PFSK-1 (cell line): Measurements from ENCODE around the gene MRPL18.

Experiments
- POLR2AphosphoS5 ChIP-seq: IDR thresholded peaks from 2 replicates; pipeline ENCODE4 v1.6.1; 2012; ENCODE audit warnings: low read depth, mild to moderate bottlenecking, control low read depth, low read length, moderate library complexity
- SIN3A ChIP-seq: IDR thresholded peaks from 2 replicates; pipeline ENCODE4 v1.6.1; 2012; ENCODE audit warnings: mild to moderate bottlenecking, low read length, moderate library complexity, borderline replicate concordance; ENCODE audit not compliant: insufficient read depth
- TAF1 ChIP-seq: IDR thresholded peaks from 2 replicates; pipeline ENCODE4 v1.6.1; 2012; ENCODE audit warnings: low read length, control low read depth, borderline replicate concordance; ENCODE audit not compliant: insufficient read depth
- TF ChIP-seq, protein P1 (sequence below), 2 experiments: IDR thresholded peaks; 2 replicates each; pipeline versions ENCODE4 v1.6.1 to v1.8.0; 2011 to 2012; ENCODE audit warnings: low read depth in 2 of 2, low read length in 2 of 2, control low read depth in 1 of 2, inconsistent platforms in 1 of 2, mild to moderate bottlenecking in 1 of 2, moderate library complexity in 1 of 2; ENCODE audit not compliant: insufficient read depth in 1 of 2

DNA sequence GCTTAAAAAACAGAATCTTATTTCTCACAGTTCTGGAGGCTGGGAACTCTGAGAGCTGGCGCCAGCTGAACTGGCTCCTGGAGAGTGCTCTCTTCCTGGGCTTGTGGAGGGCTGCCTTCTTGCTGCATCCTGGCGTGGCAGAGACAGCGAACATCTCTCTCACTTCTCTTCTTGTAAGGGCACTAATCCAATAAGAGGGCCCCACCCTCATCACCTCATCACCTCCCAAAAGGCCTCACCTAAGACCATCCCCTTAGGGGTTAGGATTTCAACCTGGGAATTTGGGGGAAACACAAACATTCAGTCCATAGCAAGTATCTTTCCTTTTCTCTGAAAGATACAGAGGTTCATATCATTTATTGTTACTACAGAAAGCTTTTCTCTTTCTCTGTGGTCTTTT lies 33.7 kb downstream of the MRPL18 start:
- TF ChIP-seq SIN3A = no peak
- no peak for TF ChIP-seq POLR2AphosphoS5
- TF ChIP-seq, protein P1, sequence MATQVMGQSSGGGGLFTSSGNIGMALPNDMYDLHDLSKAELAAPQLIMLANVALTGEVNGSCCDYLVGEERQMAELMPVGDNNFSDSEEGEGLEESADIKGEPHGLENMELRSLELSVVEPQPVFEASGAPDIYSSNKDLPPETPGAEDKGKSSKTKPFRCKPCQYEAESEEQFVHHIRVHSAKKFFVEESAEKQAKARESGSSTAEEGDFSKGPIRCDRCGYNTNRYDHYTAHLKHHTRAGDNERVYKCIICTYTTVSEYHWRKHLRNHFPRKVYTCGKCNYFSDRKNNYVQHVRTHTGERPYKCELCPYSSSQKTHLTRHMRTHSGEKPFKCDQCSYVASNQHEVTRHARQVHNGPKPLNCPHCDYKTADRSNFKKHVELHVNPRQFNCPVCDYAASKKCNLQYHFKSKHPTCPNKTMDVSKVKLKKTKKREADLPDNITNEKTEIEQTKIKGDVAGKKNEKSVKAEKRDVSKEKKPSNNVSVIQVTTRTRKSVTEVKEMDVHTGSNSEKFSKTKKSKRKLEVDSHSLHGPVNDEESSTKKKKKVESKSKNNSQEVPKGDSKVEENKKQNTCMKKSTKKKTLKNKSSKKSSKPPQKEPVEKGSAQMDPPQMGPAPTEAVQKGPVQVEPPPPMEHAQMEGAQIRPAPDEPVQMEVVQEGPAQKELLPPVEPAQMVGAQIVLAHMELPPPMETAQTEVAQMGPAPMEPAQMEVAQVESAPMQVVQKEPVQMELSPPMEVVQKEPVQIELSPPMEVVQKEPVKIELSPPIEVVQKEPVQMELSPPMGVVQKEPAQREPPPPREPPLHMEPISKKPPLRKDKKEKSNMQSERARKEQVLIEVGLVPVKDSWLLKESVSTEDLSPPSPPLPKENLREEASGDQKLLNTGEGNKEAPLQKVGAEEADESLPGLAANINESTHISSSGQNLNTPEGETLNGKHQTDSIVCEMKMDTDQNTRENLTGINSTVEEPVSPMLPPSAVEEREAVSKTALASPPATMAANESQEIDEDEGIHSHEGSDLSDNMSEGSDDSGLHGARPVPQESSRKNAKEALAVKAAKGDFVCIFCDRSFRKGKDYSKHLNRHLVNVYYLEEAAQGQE (IDR thresholded peaks at IDR 0.05; ENCODE audit: insufficient read depth in 1 of 2, low read depth in 2 of 2, low read length in 2 of 2) = no peak
- no peak for TF ChIP-seq TAF1
